OCI-LY1 (cell line): ENCODE results near the gene EPS8L2.

Experiments
- H2AFZ ChIP-seq: fragments of 200-600 bp; sonication (generic), shearing (Covaris generic); 2 replicates; pipeline ENCODE4 v1.6.0; 2014; ENCODE audit warnings: antibody characterized with exemption, mild to moderate bottlenecking, low read length
- H3F3A ChIP-seq: fragments of 200-600 bp; sonication (generic), shearing (Covaris generic); 2 replicates; pipeline ENCODE4 v1.6.0; 2014; ENCODE audit warnings: mild to moderate bottlenecking, antibody characterized with exemption, low read length, moderate library complexity; ENCODE audit not compliant: insufficient read depth
- H3K27ac ChIP-seq: fragments of 200-600 bp; sonication (generic); 2 replicates; pipeline ENCODE4 v1.5.1; 2014; ENCODE audit warnings: low read length, mixed run types, mild to moderate bottlenecking, low read depth; ENCODE audit not compliant: poor library complexity, severe bottlenecking
- H3K27me3 ChIP-seq: fragments of 200-600 bp; sonication (generic); 2 replicates; pipeline ENCODE4 v1.6.0; 2014; ENCODE audit warnings: antibody characterized with exemption, mild to moderate bottlenecking, low read length, moderate library complexity; ENCODE audit not compliant: insufficient read depth
- H3K36me3 ChIP-seq: fragments of 200-600 bp; sonication (generic); 2 replicates; pipeline ENCODE4 v1.6.1; 2014; ENCODE audit warnings: mild to moderate bottlenecking, antibody characterized with exemption, low read length, moderate library complexity, mixed read lengths; ENCODE audit not compliant: insufficient read depth
- H3K4me1 ChIP-seq: fragments of 200-600 bp; sonication (generic); 2 replicates; pipeline ENCODE4 v1.5.1; 2014; ENCODE audit warnings: mild to moderate bottlenecking, low read length, moderate library complexity; ENCODE audit not compliant: insufficient read depth, severe bottlenecking
- H3K4me2 ChIP-seq: fragments of 200-600 bp; sonication (generic), shearing (Covaris generic); 2 replicates; pipeline ENCODE4 v1.6.1; 2014; ENCODE audit warnings: low read length
- H3K4me3 ChIP-seq: fragments of 200-600 bp; sonication (generic); 2 replicates; pipeline ENCODE4 v1.5.1; 2014; ENCODE audit warnings: low read length, low read depth, mild to moderate bottlenecking, mixed read lengths; ENCODE audit not compliant: poor library complexity, severe bottlenecking
- H3K79me2 ChIP-seq: fragments of 200-600 bp; shearing (Covaris generic); 2 replicates; pipeline ENCODE4 v1.6.1; 2016; ENCODE audit warnings: mixed run types, low read length, mixed read lengths; ENCODE audit not compliant: insufficient read depth
- H3K9ac ChIP-seq: fragments of 200-600 bp; sonication (generic), shearing (Covaris generic); 2 replicates; pipeline ENCODE4 v1.6.1; 2014; ENCODE audit warnings: mild to moderate bottlenecking, low read length, mixed read lengths
- H3K9me2 ChIP-seq: fragments of 200-600 bp; sonication (generic), shearing (Covaris generic); 2 replicates; pipeline ENCODE4 v1.6.1; 2014; ENCODE audit warnings: low read depth, mild to moderate bottlenecking, low read length, mixed read lengths
- H3K9me3 ChIP-seq: fragments of 200-600 bp; shearing (Covaris generic); 2 replicates; pipeline ENCODE4 v1.6.1; 2014; ENCODE audit warnings: low read length, mixed read lengths
- H4K20me1 ChIP-seq: fragments of 200-600 bp; sonication (generic), shearing (Covaris generic); 2 replicates; pipeline ENCODE4 v1.6.0; 2016; ENCODE audit warnings: mild to moderate bottlenecking, low read length; ENCODE audit not compliant: insufficient read depth
- CTCF ChIP-seq: fragments of 200-600 bp; sonication (generic), shearing (Covaris generic); IDR thresholded peaks from 2 replicates; pipeline ENCODE4 v1.5.1; 2017; ENCODE audit warnings: mild to moderate bottlenecking, antibody characterized with exemption, low read length, moderate library complexity, mixed read lengths
- EZH2 ChIP-seq: fragments of 200-600 bp; sonication (generic), shearing (Covaris generic); IDR thresholded peaks from 2 replicates; pipeline ENCODE4 v1.8.0; 2017; ENCODE audit warnings: borderline replicate concordance, mixed run types, mild to moderate bottlenecking, antibody characterized with exemption, low read length, moderate library complexity, mixed read lengths

EPS8L2 gene

GRCh38 chr11:724049-724777, 18.2 kb downstream of the EPS8L2 start:
- Histone ChIP-seq H3K4me1 (peaks cover 51% of the 10 kb centered on the region), H3K4me2 (peak overlapping the region; percentile 69), H3K9me3 (no peaks in the 10 kb centered on the region), H3K36me3 (no peaks in the 10 kb centered on the region), H3K9ac (peak overlapping the region; percentile 74; the same call in 1 of the 2 replicates), H4K20me1 (no peaks in the 10 kb centered on the region), H3F3A (0 out of 2 replicates have a peak, but pooled peaks cover 5% of the 10 kb centered on the region), H3K79me2 (no peaks in the 10 kb centered on the region), H3K4me3 (peak overlapping the region; percentile 66), H3K27me3 (peaks cover 3% of the 10 kb centered on the region), H2AFZ (no peak overlapping the region), H3K27ac (peak overlapping the region; percentile 50), H3K9me2 (no peaks in the 10 kb centered on the region)
- TF ChIP-seq CTCF, result no peak
- no peak for TF ChIP-seq EZH2

GRCh38 chr11:724778-725386, 18.9 kb downstream of the EPS8L2 start:
- TF ChIP-seq EZH2, result no peak
- no peak for TF ChIP-seq CTCF
- Histone ChIP-seq H4K20me1 (no peaks in the 10 kb centered on the region), H3K4me1 (peaks cover 55% of the 10 kb centered on the region), H3K4me3 (peak overlapping the region; percentile 66), H3K27me3 (peaks cover 4% of the 10 kb centered on the region), H3K9me3 (no peaks in the 10 kb centered on the region), H3F3A (0 out of 2 replicates have a peak, but pooled peaks cover 5% of the 10 kb centered on the region), H2AFZ (no peak overlapping the region), H3K27ac (peak overlapping the region; percentile 57), H3K36me3 (no peaks in the 10 kb centered on the region), H3K9me2 (no peaks in the 10 kb centered on the region), H3K9ac (peak overlapping the region; percentile 74; the same call in 1 of the 2 replicates), H3K79me2 (no peaks in the 10 kb centered on the region), H3K4me2 (peak overlapping the region; percentile 69)

- H3K4me2 ChIP-seq, result peak overlapping the region; percentile 69
- no peaks in the 10 kb centered on the region for H3K36me3 ChIP-seq
- no peaks in the 10 kb centered on the region for H3K9me2 ChIP-seq
- TF ChIP-seq EZH2 (no peak), CTCF (no peak)
- no peak overlapping the region for H2AFZ ChIP-seq
- no peaks in the 10 kb centered on the region for H3K79me2 ChIP-seq
- H3F3A ChIP-seq, result 0 out of 2 replicates have a peak, but pooled peaks cover 5% of the 10 kb centered on the region
- peaks cover 4% of the 10 kb centered on the region; the same call in 1 of the 2 replicates for H3K27me3 ChIP-seq
- H4K20me1 ChIP-seq, result no peaks in the 10 kb centered on the region
- H3K9me3 ChIP-seq, result no peaks in the 10 kb centered on the region
- peak overlapping the region; percentile 74 for H3K9ac ChIP-seq
- H3K27ac ChIP-seq, result peak overlapping the region; percentile 57
- H3K4me1 ChIP-seq, result peaks cover 55% of the 10 kb centered on the region
- peak overlapping the region; percentile 66 for H3K4me3 ChIP-seq
Observed at GRCh38 chr11:725624-726202, 19.7 kb downstream of the EPS8L2 start.
